A549 (cell line): ENCODE results near the gene ZNF275. TPM values are rescaled to one million over a fixed set of nuclear protein-coding genes. Genes with fewer than 3 reads are reported as not detected.

Experiments used
- ATAC-seq, 2 experiments: fragments of 200-7000 bp in 1 of 2; fragments of >200 bp in 1 of 2; cut with Nextera tagmentation in 1 of 2; cut with Tn5 transposase in 1 of 2; 3 replicates each; pipeline versions ENCODE4 v1.8.0 to v1.9.1; 2018 to 2020; ENCODE audit warnings: mild to moderate bottlenecking in 1 of 2, moderate library complexity in 1 of 2
- CTCF ChIA-PET: fragments of 300-600 bp; sonication (Branson Sonifier 250); formaldehyde crosslinking; extraction: SDS; loops from one replicate; lab custom pipeline; 2021; ENCODE audit warnings: antibody characterized with exemption, inconsistent platforms; lab: Yijun Ruan, JAX
- POLR2A ChIA-PET: fragments of 350-600 bp; formaldehyde crosslinking; extraction: SDS; loops from one replicate; lab custom pipeline; 2021; ENCODE audit warnings: antibody characterized with exemption, inconsistent platforms; lab: Yijun Ruan, JAX
- DNase-seq, 2 experiments: peaks; one replicate each; pipeline versions ENCODE4 v3.0.0 to v3.0.0-alpha.2; 2011 to 2016; ENCODE audit warnings: low read depth in 1 of 2, low spot score in 1 of 2
- FAIRE-seq: peaks from 2 replicates; lab custom pipeline; 2011; peaks lifted over from hg19 to GRCh38; lab: Jason Lieb, UNC
- H3K27ac ChIP-seq, 2 experiments: fragments of >200 bp; sonication (Bioruptor Twin); formaldehyde crosslinking; 3 replicates each; pipeline ENCODE4 v1.5.1; 2016 to 2017
- H3K4me1 ChIP-seq: fragments of >200 bp; sonication (Bioruptor Twin); formaldehyde crosslinking; 3 replicates; pipeline ENCODE4 v1.6.1; 2016
- H3K4me2 ChIP-seq: fragments of >200 bp; sonication (Bioruptor Twin); formaldehyde crosslinking; 3 replicates; pipeline ENCODE4 v1.6.1; 2016
- H3K4me3 ChIP-seq: fragments of >200 bp; sonication (Bioruptor Twin); formaldehyde crosslinking; 3 replicates; pipeline ENCODE4 v1.5.1; 2016
- H3K9me3 ChIP-seq: fragments of >200 bp; sonication (Bioruptor Twin); formaldehyde crosslinking; 3 replicates; pipeline ENCODE4 v1.6.1; 2016
- BHLHE40 ChIP-seq: IDR thresholded peaks from 2 replicates; pipeline ENCODE4 v1.6.1; 2012; ENCODE audit warnings: low read depth, low read length, inconsistent platforms
- CBX2 ChIP-seq: fragments of 200-600 bp; sonication (generic); IDR thresholded peaks from 2 replicates; pipeline ENCODE4 v1.6.1; 2016; ENCODE audit warnings: low read depth, mild to moderate bottlenecking, borderline replicate concordance
- CHD2 ChIP-seq: fragments of 150-350 bp; IDR thresholded peaks from 2 replicates; pipeline ENCODE4 v1.6.1; 2014; ENCODE audit warnings: low read length; ENCODE audit not compliant: partially characterized antibody
- EHMT2 ChIP-seq: fragments of 200-600 bp; sonication (generic); IDR thresholded peaks from 2 replicates; pipeline ENCODE4 v1.6.1; 2016; ENCODE audit warnings: antibody characterized with exemption, low read depth, mild to moderate bottlenecking, moderate library complexity
- GATA3 ChIP-seq: IDR thresholded peaks from 2 replicates; pipeline ENCODE4 v1.6.1; 2012; ENCODE audit warnings: borderline replicate concordance
- JUN ChIP-seq, 2 experiments: fragments of >200 bp; sonication (Bioruptor Twin); formaldehyde crosslinking; IDR thresholded peaks; 2 replicates in 1 of 2; 3 replicates in 1 of 2; pipeline ENCODE4 v1.6.1; 2016 to 2017
- JUNB ChIP-seq: fragments of >200 bp; sonication (Bioruptor Twin); formaldehyde crosslinking; IDR thresholded peaks from 2 replicates; pipeline ENCODE4 v1.6.1; 2016
- PHF8 ChIP-seq: fragments of 200-600 bp; sonication (generic); IDR thresholded peaks from 2 replicates; pipeline ENCODE4 v1.6.1; 2016; ENCODE audit warnings: low read depth, mild to moderate bottlenecking, antibody characterized with exemption, moderate library complexity, borderline replicate concordance
- POLR2A ChIP-seq: IDR thresholded peaks from 2 replicates; pipeline ENCODE4 v1.6.1; 2012; ENCODE audit warnings: mild to moderate bottlenecking, low read length
- RAD21 ChIP-seq, 2 experiments: fragments of >200 bp in 1 of 2; sonication (Bioruptor Twin) in 1 of 2; formaldehyde crosslinking in 1 of 2; IDR thresholded peaks in 1 of 2; conservative IDR thresholded peaks in 1 of 2; 2 replicates in 1 of 2; 3 replicates in 1 of 2; pipeline ENCODE4 v1.6.1; 2012 to 2018; ENCODE audit warnings: inconsistent platforms in 1 of 2
- RARB ChIP-seq: fragments of 250-450 bp; sonication (Bioruptor Pico); IDR thresholded peaks from 2 replicates; pipeline ENCODE4 v1.8.0; 2021; ENCODE audit warnings: mild to moderate bottlenecking, moderate library complexity
- SREBF2 ChIP-seq: fragments of 450-650 bp; IDR thresholded peaks from 2 replicates; pipeline ENCODE4 v1.6.1; 2014; ENCODE audit warnings: mild to moderate bottlenecking, moderate library complexity
- TFCP2L1 ChIP-seq: fragments of 250-450 bp; sonication (Bioruptor Pico); IDR thresholded peaks from 2 replicates; pipeline ENCODE4 v1.5.0; 2021; ENCODE audit warnings: mild to moderate bottlenecking
- ZFP36 ChIP-seq: fragments of 450-650 bp; IDR thresholded peaks from 2 replicates; pipeline ENCODE4 v1.6.1; 2014; ENCODE audit warnings: borderline replicate concordance; ENCODE audit not compliant: partially characterized antibody
- ZNF302 ChIP-seq: fragments of 250-450 bp; sonication (Bioruptor Pico); IDR thresholded peaks from 2 replicates; pipeline ENCODE4 v1.9.0; 2021; ENCODE audit warnings: inconsistent platforms, mild to moderate bottlenecking, moderate library complexity
- ZSCAN20 ChIP-seq: fragments of 250-450 bp; sonication (Bioruptor Pico); IDR thresholded peaks from 2 replicates; pipeline ENCODE4 v1.8.0; 2022; ENCODE audit warnings: mild to moderate bottlenecking, moderate library complexity
- WGBS: methylation state at CpG from one replicate; pipeline ENCODE4 v1.1.6; 2017; ENCODE audit errors: missing lambda C conversion rate; 5-methylcytosine and 5-hydroxymethylcytosine counted together
- polyA plus RNA-seq, 4 experiments: library from polyadenylated mRNA; depleted of rRNA in 3 of 4; stranded (reverse); fragments of >200 nt; fragmentation: RNase III in 1 of 4; extraction: RNeasy Plus Mini Kit Qiagen cat#74134 plus additional on column Dnase treatment in 1 of 4; gene quantifications; 2 replicates in 3 of 4; 3 replicates in 1 of 4; pipeline ENCODE4 v1.2.3, GENCODE V29; 2011 to 2017
- TF ChIP-seq, protein P1 (sequence below): fragments of >200 bp; sonication (Bioruptor Twin); formaldehyde crosslinking; IDR thresholded peaks from 3 replicates; pipeline ENCODE4 v1.5.1; 2016
- TF ChIP-seq, protein P2 (sequence below): IDR thresholded peaks from 2 replicates; pipeline ENCODE4 v1.6.1; 2012
- TF ChIP-seq, protein P3 (sequence below): fragments of 250-450 bp; sonication (Bioruptor Pico); IDR thresholded peaks from 2 replicates; pipeline ENCODE4 v1.5.0; 2021; ENCODE audit warnings: mild to moderate bottlenecking, moderate library complexity, borderline replicate concordance
- TF ChIP-seq, protein P4 (sequence below): fragments of 250-450 bp; sonication (Bioruptor Pico); IDR thresholded peaks from 2 replicates; pipeline ENCODE4 v1.5.0; 2020; ENCODE audit warnings: low read depth, mild to moderate bottlenecking, moderate library complexity
- TF ChIP-seq, protein P5 (sequence below): fragments of 150-350 bp; IDR thresholded peaks from 2 replicates; pipeline ENCODE4 v1.6.1; 2014; ENCODE audit warnings: low read depth, mild to moderate bottlenecking, low read length

Gene ZNF275
- polyA plus RNA-seq, 2 of the 4 experiments (the other 2 are of a cell fraction), result 3.2 to 6.5 TPM

DNA sequence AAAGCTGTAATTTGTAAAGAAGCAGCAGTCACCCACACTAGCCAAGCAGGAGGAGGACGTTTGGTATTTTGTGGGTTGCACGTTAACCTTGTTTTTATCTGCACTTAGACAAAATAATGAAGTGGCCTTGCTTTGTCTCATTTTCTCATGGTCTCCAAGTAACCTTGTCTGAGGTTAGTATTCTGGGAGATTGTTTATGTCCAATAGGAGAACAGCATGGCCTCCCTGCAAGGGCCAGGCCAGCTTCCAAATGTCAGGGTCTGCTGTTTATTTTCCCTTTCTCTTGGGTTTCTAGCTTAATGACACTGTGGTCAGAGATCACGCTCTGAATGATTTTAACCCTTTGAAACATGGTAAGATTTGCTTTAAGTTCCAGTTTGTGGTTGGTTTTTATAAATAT is 37.3 kb downstream of the ZNF275 start:
- ChIA-PET CTCF (interaction anchor here (2.1 kb wide), 1 partner anchor 9 kb away, joined by 9 read pairs; no protein-coding TSS in a partner anchor), POLR2A (no interaction called here)
- Histone ChIP-seq H3K27ac (no peak overlapping the region), H3K9me3 (no peaks in the 10 kb centered on the region), H3K4me3 (no peak overlapping the region), H3K4me2 (no peak overlapping the region), H3K4me1 (no peaks in the 10 kb centered on the region)
- TF ChIP-seq, protein P1, sequence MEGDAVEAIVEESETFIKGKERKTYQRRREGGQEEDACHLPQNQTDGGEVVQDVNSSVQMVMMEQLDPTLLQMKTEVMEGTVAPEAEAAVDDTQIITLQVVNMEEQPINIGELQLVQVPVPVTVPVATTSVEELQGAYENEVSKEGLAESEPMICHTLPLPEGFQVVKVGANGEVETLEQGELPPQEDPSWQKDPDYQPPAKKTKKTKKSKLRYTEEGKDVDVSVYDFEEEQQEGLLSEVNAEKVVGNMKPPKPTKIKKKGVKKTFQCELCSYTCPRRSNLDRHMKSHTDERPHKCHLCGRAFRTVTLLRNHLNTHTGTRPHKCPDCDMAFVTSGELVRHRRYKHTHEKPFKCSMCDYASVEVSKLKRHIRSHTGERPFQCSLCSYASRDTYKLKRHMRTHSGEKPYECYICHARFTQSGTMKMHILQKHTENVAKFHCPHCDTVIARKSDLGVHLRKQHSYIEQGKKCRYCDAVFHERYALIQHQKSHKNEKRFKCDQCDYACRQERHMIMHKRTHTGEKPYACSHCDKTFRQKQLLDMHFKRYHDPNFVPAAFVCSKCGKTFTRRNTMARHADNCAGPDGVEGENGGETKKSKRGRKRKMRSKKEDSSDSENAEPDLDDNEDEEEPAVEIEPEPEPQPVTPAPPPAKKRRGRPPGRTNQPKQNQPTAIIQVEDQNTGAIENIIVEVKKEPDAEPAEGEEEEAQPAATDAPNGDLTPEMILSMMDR, result no peak
- TF ChIP-seq, protein P2, sequence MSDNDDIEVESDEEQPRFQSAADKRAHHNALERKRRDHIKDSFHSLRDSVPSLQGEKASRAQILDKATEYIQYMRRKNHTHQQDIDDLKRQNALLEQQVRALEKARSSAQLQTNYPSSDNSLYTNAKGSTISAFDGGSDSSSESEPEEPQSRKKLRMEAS, result no peak
- TF ChIP-seq POLR2A (no peak), BHLHE40 (no peak), ZSCAN20 (CRISPR knock-in tag) (no peak), CHD2 (no peak), PHF8 (no peak), RAD21 (conservative IDR thresholded peaks at IDR 0.05 in 1 of 2, IDR thresholded peaks at IDR 0.05 in 1 of 2) (no peak), SREBF2 (no peak), JUN (IDR thresholded peaks at IDR 0.05) (no peak), JUNB (no peak), CBX2 (no peak), TFCP2L1 (no peak), EHMT2 (no peak), RARB (no peak)
- TF ChIP-seq, protein P3, sequence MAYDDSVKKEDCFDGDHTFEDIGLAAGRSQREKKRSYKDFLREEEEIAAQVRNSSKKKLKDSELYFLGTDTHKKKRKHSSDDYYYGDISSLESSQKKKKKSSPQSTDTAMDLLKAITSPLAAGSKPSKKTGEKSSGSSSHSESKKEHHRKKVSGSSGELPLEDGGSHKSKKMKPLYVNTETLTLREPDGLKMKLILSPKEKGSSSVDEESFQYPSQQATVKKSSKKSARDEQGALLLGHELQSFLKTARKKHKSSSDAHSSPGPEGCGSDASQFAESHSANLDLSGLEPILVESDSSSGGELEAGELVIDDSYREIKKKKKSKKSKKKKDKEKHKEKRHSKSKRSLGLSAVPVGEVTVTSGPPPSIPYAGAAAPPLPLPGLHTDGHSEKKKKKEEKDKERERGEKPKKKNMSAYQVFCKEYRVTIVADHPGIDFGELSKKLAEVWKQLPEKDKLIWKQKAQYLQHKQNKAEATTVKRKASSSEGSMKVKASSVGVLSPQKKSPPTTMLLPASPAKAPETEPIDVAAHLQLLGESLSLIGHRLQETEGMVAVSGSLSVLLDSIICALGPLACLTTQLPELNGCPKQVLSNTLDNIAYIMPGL (CRISPR knock-in tag), result no peak
- TF ChIP-seq, protein P4, sequence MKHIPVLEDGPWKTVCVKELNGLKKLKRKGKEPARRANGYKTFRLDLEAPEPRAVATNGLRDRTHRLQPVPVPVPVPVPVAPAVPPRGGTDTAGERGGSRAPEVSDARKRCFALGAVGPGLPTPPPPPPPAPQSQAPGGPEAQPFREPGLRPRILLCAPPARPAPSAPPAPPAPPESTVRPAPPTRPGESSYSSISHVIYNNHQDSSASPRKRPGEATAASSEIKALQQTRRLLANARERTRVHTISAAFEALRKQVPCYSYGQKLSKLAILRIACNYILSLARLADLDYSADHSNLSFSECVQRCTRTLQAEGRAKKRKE (CRISPR knock-in tag), result no peak
- TF ChIP-seq, protein P5, sequence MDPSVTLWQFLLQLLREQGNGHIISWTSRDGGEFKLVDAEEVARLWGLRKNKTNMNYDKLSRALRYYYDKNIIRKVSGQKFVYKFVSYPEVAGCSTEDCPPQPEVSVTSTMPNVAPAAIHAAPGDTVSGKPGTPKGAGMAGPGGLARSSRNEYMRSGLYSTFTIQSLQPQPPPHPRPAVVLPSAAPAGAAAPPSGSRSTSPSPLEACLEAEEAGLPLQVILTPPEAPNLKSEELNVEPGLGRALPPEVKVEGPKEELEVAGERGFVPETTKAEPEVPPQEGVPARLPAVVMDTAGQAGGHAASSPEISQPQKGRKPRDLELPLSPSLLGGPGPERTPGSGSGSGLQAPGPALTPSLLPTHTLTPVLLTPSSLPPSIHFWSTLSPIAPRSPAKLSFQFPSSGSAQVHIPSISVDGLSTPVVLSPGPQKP, result no peak
- 7% methylated on average over 3 of the region's 3 CpGs for WGBS
- ATAC-seq (no peak), FAIRE-seq (no peak), DNase-seq (no peak)

DNA sequence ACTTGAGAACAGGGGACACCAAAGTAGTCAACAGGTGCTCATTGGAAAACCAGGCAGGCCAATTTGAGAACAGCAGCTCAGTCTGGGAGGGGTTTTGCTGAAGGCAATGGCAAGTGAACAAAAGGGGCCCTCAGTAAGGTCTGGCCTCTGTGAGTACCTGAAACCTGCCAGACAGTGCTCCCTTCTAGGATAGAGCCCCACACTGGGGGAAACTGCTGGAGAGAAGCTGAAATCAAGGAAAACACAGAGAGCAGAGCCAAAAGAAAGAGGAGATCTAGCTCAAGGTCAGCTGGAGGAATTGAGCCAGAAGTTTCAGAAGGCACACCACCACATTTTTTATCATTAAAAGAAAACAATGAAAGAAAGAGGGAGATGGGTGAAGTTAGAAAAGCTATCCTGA is 39.0 kb downstream of the ZNF275 start:
- no peak overlapping the region for H3K27ac ChIP-seq
- no peak for FAIRE-seq
- no peak for DNase-seq
- CTCF ChIA-PET, result interaction anchor here (1.2 kb wide), 1 partner anchor 26 kb away, joined by 5 read pairs; no protein-coding TSS in a partner anchor
- no peak overlapping the region for H3K4me3 ChIP-seq
- no peak overlapping the region for H3K4me2 ChIP-seq
- POLR2A ChIA-PET, result no interaction called here
- TF ChIP-seq ZNF302 (CRISPR knock-in tag), result no peak
- no peak for TF ChIP-seq GATA3
- TF ChIP-seq ZFP36, result no peak
- TF ChIP-seq EHMT2, result no peak
- TF ChIP-seq, protein P1, result no peak
- no peak for TF ChIP-seq BHLHE40
- H3K9me3 ChIP-seq, result no peaks in the 10 kb centered on the region
- no peaks in the 10 kb centered on the region for H3K4me1 ChIP-seq
- no peak for ATAC-seq
